K562 (cell line): ENCODE measurements around the gene AMT.

Source experiments
- BHLHE40 ChIP-seq: IDR thresholded peaks from 2 replicates; pipeline ENCODE4 v1.6.1; 2011; ENCODE audit warnings: low read length, improper control_type of control experiment
- E2F1 ChIP-seq: sonication (generic); formaldehyde crosslinking; IDR thresholded peaks from 2 replicates; pipeline ENCODE4 v1.8.1; 2023; ENCODE audit warnings: mild to moderate bottlenecking, missing genetic modification reagents, moderate library complexity
- ELK1 ChIP-seq: sonication (generic); formaldehyde crosslinking; IDR thresholded peaks from 2 replicates; pipeline ENCODE4 v1.8.1; 2022; ENCODE audit warnings: missing genetic modification reagents
- ESRRA ChIP-seq: fragments of 450-650 bp; IDR thresholded peaks from 2 replicates; pipeline ENCODE4 v1.6.1; 2014; ENCODE audit warnings: low read depth, mild to moderate bottlenecking, moderate library complexity, borderline replicate concordance
- FOXA1 ChIP-seq: fragments of 450-650 bp; IDR thresholded peaks from 2 replicates; pipeline ENCODE4 v1.6.1; 2016; ENCODE audit warnings: mild to moderate bottlenecking, borderline replicate concordance
- MCM2 ChIP-seq: fragments of 450-650 bp; IDR thresholded peaks from 2 replicates; pipeline ENCODE4 v1.6.1; 2017; ENCODE audit warnings: low read depth, mild to moderate bottlenecking
- PHF8 ChIP-seq: fragments of 200-600 bp; sonication (generic); IDR thresholded peaks from 2 replicates; pipeline ENCODE4 v1.6.1; 2012; ENCODE audit warnings: mixed run types, mild to moderate bottlenecking, inconsistent platforms, low read length, moderate library complexity, borderline replicate concordance
- POLR2AphosphoS2 ChIP-seq: IDR thresholded peaks from 2 replicates; pipeline ENCODE4 v1.6.1; 2012; ENCODE audit warnings: low read length, improper control_type of control experiment
- TAF1 ChIP-seq: IDR thresholded peaks from 2 replicates; pipeline ENCODE4 v1.6.1; 2011; ENCODE audit warnings: mild to moderate bottlenecking, low read length, moderate library complexity; ENCODE audit not compliant: insufficient read depth, control insufficient read depth, severe bottlenecking; ENCODE audit errors: extremely low read depth
- ZFP36 ChIP-seq: fragments of 150-350 bp; IDR thresholded peaks from 2 replicates; pipeline ENCODE4 v1.6.1; 2018; ENCODE audit warnings: low read length, low read depth; ENCODE audit not compliant: partially characterized antibody

GRCh38 chr3:49387721-49388120 lies 34.6 kb downstream of the AMT start:
- TF ChIP-seq TAF1 (no peak), ELK1 (CRISPR knock-in tag) (no peak), PHF8 (no peak), BHLHE40 (no peak), E2F1 (CRISPR knock-in tag) (no peak), MCM2 (no peak), ZFP36 (no peak), FOXA1 (no peak), POLR2AphosphoS2 (no peak), ESRRA (no peak)
